ENCODE measurements around the gene USP43.

The USP43 gene

GRCh38 chr17:9612006-9612405 lies 33.3 kb upstream of the USP43 start:
- Mint-ChIP-seq H3K4me1 (no peaks in the 10 kb centered on the region), H3K27me3 (ENCODE audit: low read depth) (peaks cover 9% of the 10 kb centered on the region), H3K36me3 (ENCODE audit: low read depth) (no peaks in the 10 kb centered on the region), H3K27ac (no peak overlapping the region), H3K4me3 (no peak overlapping the region), H3K9me3 (no peaks in the 10 kb centered on the region)
- no peak for TF ChIP-seq CTCF (IDR thresholded peaks at IDR 0.05; ENCODE audit: unreplicated experiment in 3 of 3)

- no peaks in the 10 kb centered on the region for H3K27me3 Mint-ChIP-seq (ENCODE audit: low read depth)
- no peaks in the 10 kb centered on the region for H3K36me3 Mint-ChIP-seq (ENCODE audit: low read depth)
- no peak for TF ChIP-seq CTCF (IDR thresholded peaks at IDR 0.05; ENCODE audit: unreplicated experiment in 3 of 3)
- no peak overlapping the region for H3K27ac Mint-ChIP-seq
- H3K9me3 Mint-ChIP-seq = no peaks in the 10 kb centered on the region
- H3K4me1 Mint-ChIP-seq = no peaks in the 10 kb centered on the region
- no peak overlapping the region for H3K4me3 Mint-ChIP-seq
Observed at GRCh38 chr17:9615486-9615885, 29.8 kb upstream of the USP43 start.

- Mint-ChIP-seq H3K9me3 (peaks cover 32% of the 10 kb centered on the region), H3K4me3 (no peak overlapping the region), H3K4me1 (no peaks in the 10 kb centered on the region), H3K36me3 (ENCODE audit: low read depth) (no peaks in the 10 kb centered on the region), H3K27me3 (ENCODE audit: low read depth) (no peaks in the 10 kb centered on the region), H3K27ac (no peak overlapping the region)
- no peak for TF ChIP-seq CTCF (IDR thresholded peaks at IDR 0.05; ENCODE audit: unreplicated experiment in 3 of 3)
Observed at GRCh38 chr17:9622961-9623360, 22.4 kb upstream of the USP43 start.

- no peaks in the 10 kb centered on the region for H3K4me1 Mint-ChIP-seq
- H3K4me3 Mint-ChIP-seq = no peak overlapping the region
- no peaks in the 10 kb centered on the region for H3K36me3 Mint-ChIP-seq (ENCODE audit: low read depth)
- peaks cover 6% of the 10 kb centered on the region for H3K27me3 Mint-ChIP-seq (ENCODE audit: low read depth)
- H3K9me3 Mint-ChIP-seq = peaks cover 19% of the 10 kb centered on the region
- no peak for TF ChIP-seq CTCF (IDR thresholded peaks at IDR 0.05; ENCODE audit: unreplicated experiment in 3 of 3)
- no peak overlapping the region for H3K27ac Mint-ChIP-seq
Observed at GRCh38 chr17:9628509-9628908, 16.8 kb upstream of the USP43 start.

- Mint-ChIP-seq H3K36me3 (ENCODE audit: low read depth) (no peaks in the 10 kb centered on the region), H3K27ac (no peak overlapping the region), H3K27me3 (ENCODE audit: low read depth) (peaks cover 10% of the 10 kb centered on the region), H3K4me3 (no peak overlapping the region), H3K9me3 (no peaks in the 10 kb centered on the region), H3K4me1 (no peaks in the 10 kb centered on the region)
- TF ChIP-seq CTCF (IDR thresholded peaks at IDR 0.05; ENCODE audit: unreplicated experiment in 3 of 3) = no peak
Observed at GRCh38 chr17:9632741-9633140, 12.6 kb upstream of the USP43 start.

GRCh38 chr17:9635340-9635739 lies 10.0 kb upstream of the USP43 start:
- Mint-ChIP-seq H3K9me3 (no peaks in the 10 kb centered on the region), H3K4me1 (no peaks in the 10 kb centered on the region), H3K4me3 (no peak overlapping the region), H3K36me3 (ENCODE audit: low read depth) (no peaks in the 10 kb centered on the region), H3K27me3 (ENCODE audit: low read depth) (peaks cover 17% of the 10 kb centered on the region), H3K27ac (no peak overlapping the region)
- no peak for TF ChIP-seq CTCF (IDR thresholded peaks at IDR 0.05; ENCODE audit: unreplicated experiment in 3 of 3)

Measured in nephron (organoid).